GM21737 (cell line): ENCODE data around the gene FABP3.

Source experiments
- ATAC-seq: cut with Tn5 transposase; IDR thresholded peaks from one replicate; pipeline ENCODE4 v1.9.1; 2021; ENCODE audit warnings: mild to moderate bottlenecking, moderate library complexity; ENCODE audit not compliant: unreplicated experiment

Gene FABP3

DNA sequence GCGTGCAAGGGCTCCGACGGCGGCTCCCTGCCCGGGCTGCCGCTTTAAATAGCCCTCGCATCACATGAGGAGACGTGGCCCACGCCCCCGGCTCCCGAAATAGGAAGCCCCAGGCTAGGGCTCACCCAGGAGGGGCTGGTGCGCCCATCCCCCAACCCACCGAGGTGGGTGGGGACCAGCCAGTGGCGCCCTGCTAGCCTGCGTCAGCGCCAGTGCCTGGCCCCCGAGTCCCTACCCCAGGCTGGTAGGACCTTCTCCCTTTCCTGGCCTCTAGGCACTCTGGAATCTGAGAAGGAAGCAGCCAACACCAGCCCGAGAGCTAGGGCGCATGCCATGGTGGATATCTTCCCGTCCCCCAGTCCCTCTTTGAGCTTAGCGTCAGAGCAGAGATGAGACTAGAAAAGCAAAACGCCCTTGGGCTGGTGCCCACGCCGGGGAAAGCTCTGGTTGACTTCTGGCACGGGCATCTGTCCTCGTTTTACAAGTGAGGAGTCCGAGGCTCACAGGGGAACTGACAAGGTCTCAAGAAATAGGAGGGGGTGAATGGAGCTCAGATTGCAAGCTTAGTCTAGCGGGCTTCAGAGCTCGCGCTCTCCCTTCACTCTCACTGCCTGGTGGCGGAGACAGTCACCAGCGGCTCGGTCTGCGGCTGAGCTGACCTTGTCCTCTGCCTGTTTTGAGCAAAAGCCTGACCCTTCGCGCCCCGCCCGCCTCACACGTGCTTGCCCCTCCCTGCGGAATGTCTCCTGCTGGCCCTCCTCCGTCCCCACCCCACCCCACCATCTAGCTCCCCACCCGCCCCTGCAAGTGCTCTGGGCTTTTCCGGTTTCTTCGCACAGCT lies at the start of gene FABP3:
TSS of gene FABP3 (minus strand) at position 21 of the 841 bp plus-strand sequence. CDS start 62 bp downstream, outside the sequence.
- ATAC-seq, result no peak

DNA sequence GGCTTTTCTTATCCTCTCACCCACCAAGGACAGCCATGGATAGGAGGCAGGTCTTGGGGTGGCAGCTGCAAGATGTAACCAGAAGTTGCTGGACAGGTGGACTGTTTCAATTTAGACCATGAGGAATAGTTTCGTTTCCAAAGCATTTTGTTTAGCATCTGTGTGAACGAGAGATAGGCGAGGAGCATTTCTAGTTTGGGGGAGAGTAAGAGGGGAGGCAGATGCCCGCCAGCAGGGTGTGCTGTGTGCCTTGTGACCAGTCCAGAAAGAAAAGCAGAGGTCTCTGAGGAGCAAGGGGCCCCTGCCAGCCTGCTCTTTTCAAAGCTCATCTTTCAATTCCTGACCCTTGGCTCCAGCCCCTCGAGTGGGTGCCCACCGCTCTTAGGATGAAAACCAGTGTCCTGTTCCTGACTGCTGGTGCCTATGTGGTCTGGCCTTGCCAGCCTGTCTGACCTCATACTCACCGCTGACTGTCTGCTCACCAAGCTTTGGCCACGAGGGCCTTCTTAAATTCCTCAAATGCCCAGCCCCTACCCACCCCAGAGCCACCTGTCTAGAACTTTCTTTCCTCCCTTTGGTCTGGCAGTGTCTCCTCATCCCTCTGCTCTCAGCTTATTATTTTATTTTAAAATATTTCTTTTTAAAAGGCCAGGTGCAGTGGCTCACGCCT lies 48.6 kb upstream of the FABP3 start:
- no peak for ATAC-seq

GRCh38 chr1:31420716-31421115 lies 47.8 kb upstream of the FABP3 start:
- no peak for ATAC-seq

DNA sequence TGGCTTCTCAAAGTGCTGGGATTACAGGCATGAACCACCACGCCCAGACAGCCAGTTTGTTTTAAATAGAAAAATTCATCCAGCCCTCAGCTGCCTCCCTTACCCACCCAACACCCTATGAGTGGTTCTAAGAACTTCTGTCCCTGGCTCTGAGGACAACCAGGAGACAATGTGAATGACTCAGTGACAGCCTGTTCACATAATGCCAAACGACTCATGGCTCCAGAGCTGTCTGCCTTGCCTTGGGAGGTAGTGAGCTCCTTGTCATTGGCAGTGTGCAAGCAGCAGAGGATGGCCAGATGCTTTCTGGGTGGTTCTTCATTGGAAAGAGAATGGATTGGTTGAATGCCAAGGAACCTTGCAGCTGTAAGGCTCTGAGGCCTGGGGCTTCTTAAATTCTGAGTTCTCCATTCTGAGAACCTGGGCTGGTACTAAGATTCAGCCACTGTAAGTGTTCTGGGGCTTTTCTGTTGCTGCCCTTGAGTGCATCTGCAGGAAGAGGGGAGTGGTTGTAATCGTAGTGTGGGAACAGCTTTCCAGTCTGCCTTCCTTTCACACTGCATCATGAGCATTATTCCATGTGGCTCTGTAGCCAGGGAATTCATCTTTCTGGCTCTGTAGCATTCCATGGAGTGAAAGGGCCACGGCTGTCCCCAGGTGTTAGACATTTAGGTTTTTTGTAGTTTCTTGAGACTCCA lies 45.9 kb upstream of the FABP3 start:
- ATAC-seq, result no peak

DNA sequence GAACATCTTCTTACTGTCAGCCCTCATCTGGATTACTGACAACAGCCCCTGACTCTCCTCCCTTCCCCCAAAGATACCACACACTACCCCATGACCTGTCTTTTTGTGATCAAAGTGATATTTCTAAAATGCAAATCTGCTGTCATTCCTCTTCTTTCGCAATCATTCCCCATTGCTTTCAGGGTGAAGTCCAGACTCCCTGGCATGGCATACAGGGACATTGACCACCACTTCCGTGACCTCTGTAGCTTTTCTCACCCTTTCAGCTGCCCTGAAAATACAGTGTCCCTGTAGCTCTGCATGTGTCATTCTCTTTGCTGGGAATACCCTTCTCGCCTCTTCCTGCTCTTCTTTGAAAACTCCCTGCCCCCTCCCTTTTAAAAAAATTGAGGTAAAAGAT lies 44.3 kb upstream of the FABP3 start:
- no peak for ATAC-seq

DNA sequence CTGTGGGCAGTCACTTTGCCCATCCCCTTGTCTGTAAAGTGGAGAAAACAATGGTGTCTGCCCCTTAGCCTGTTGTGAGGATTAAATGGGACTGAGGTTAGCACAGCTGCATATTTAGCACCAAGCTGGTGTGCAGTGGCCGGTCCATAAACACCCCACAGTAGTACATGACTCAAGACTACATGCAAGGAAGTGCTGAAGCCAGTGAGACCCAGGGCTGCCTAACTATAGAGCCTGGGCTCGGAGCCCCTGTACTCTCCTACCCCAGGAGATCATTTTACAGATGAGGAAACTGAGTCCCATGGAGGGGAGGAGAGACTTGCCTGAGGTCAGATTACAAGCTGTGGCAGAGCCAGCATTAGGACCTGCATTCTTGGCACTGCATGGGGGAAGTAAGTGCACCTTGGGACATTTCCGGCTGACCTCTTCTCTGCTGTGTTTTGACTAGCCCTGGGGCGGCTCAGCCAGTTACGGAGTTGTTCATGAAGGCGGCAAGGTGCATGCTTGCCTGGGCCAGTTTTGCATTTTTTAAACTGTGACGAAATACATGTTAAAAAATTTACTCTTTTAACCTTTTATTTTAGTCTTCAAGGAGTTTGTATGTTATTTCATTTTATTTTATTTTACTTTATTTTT lies 43.3 kb upstream of the FABP3 start:
- ATAC-seq, result no peak

DNA sequence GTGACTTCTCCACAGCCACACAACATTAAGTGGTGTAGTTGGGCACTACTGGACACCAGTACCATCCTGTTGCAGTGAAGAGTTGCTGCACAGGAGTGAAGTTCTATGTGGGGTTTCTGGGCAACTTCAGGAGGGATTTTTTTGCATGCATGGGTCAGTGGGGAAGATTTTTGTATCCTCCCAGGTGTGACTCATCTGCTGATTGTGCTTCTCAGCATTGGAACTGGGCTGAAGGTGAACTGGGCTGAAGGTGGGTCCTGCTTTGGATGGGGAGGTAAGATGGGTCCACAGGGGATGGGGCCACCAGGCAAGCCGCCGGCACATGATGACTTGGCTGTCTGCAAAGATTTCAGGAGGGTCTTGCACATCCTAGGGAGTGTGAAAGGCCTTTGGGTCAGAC lies 42.8 kb upstream of the FABP3 start:
- ATAC-seq, result no peak

- ATAC-seq, result no peak
Observed at GRCh38 chr1:31414980-31415370, 42.1 kb upstream of the FABP3 start.

GRCh38 chr1:31413405-31414001 lies 40.6 kb upstream of the FABP3 start:
- ATAC-seq, result no peak

DNA sequence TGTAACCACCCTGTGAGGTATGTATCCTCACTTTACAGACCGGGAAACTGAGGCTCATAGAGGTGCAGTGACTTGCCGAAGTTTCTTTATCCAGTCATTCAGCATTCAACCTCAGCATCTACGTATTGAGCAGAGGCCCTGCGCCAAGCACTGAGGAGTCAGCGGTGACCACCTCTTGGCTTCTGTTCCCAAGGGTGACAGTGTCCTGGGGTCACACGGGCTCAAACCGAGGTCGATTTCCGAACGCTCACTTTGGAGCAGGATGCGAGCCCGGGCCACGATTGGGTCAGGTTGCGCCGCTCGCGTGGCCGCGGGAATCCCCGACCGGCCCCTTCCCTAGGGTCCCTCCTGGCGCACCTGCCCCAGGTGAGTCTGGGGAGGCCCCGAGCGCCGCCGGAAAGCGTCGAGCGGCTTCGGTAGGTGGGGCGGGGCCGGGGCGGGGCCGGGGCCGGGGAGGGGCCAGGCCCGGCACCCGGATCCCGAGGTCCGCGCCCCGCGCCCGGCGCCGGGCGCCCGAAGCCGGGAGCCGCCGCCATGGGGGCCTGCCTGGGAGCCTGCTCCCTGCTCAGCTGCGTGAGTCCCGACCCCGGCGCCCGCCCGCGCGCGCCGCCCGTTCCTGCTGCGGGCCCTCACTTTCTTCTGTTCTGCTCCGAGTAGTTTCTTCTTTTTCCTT lies 40.0 kb upstream of the FABP3 start, which contains the start of gene SERINC2:
TSS of gene SERINC2 (plus strand) at position 482 of the 673 bp plus-strand sequence. CDS start at position 535, 53 bp downstream.
- ATAC-seq, result no peak

GRCh38 chr1:31412205-31412604 lies 39.3 kb upstream of the FABP3 start:
- ATAC-seq, result no peak

DNA sequence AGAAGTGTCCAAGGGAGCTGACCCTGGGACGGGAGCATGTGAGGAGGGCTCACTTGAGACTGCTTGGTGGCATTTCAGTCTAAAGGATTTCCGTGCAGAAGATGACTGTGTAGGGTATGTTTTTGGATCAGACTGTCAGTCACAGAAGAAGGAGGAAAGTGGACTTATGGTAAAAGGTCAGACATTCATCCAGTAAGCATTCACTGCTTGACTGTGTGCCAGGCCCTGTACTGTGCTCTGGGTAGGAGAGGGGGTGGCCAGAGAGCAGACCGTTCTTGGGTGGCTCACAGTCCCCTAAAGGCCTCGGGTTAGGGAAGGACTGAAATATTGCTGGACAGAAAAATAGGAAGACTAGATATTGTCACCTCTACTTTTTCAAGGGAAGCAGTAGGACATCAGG lies 38.0 kb upstream of the FABP3 start:
- no peak for ATAC-seq

DNA sequence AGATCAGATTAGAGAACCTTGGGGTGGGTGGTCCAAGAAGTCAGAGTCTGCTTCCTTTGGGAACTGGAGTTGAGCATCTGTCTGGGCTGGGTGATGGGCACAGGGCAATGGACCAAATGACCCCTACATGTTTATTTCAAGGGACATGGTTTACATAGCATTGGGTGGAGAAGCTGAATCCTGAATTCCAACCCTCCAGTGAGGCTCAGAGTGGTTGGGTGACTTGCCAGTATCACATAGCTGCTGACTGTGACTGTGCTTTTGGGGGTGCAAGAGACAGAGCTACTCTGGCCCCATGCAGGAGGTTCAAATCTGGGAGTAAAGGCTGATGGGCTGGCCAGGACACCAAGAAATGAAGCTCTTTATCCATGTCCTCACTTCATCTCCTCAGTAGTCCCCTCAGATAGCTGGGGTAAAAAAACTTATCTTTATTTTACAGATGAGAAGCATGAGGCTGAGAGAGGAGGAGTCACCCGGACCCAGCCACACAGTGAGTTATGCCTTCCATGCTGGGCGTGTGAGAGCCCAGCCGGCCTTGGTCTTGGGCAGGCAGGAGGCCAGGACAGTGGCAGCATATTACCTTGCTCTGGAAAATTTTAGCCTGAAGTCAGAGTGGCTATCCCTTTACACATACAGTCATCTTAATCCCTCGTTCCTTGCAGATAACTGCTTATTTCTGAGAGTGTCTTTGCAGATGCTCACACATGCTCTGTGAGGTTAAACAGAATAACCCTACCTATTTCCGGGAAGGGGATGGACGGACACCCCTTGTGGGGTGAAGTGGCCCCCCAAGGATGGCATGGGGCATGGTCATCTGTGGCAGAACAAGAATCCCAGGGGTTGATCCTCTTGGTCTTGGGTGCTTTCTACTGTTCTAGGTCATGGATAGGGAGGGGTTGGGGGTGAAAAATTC lies 37.3 kb upstream of the FABP3 start:
- ATAC-seq, result no peak

DNA sequence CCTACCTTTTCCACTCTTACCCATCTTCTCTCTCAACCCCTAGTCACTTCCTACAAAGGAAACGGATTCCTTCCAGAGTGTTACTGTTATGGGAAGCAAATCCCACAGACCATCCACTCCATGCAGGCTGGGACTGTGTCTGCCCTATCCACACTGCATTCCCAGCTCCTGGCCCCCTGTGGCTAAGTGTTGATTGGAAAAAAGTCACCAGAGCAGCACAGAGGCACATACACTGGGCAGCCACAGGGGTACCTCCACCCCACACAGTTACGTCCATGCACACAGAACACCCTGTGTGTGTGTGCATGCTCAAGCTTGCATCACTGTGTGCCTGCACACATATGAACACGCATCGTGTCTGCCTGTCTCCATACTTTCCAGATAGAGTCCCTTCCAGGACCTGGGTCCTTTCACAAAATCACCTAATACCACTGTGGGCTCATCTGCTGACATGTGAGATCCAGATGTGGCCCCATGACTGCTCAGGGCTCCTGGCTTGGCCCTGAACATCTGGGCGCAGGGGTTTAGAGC lies 36.0 kb upstream of the FABP3 start:
- no peak for ATAC-seq

DNA sequence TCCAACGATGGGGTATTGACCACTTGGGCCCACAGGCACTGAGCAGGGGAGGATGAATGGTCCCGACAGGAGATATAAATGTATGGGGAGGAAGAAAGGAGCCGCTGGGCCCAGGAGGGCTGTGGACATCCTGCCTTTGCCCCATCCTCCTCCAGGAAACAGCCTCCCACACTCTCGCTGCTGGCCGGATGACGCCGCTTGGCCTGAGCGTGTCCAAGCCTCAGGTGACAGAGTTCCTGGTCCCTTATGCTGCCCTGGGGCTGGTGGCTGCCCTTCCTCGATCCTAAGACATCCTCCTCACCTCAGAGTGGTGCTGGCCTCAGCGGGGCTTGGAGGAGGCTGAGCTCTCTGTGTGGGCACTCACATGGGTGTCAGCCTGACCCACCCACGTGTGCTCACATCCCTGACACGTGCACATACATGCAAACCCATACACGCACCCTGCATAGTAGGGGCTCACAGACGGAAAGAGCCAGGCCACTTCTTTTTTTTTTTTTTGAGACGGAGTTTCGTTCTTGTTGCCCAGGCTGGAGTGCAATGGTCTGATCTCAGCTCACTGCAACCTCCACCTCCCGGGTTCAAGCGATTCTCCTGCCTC lies 34.3 kb upstream of the FABP3 start:
- ATAC-seq, result no peak

DNA sequence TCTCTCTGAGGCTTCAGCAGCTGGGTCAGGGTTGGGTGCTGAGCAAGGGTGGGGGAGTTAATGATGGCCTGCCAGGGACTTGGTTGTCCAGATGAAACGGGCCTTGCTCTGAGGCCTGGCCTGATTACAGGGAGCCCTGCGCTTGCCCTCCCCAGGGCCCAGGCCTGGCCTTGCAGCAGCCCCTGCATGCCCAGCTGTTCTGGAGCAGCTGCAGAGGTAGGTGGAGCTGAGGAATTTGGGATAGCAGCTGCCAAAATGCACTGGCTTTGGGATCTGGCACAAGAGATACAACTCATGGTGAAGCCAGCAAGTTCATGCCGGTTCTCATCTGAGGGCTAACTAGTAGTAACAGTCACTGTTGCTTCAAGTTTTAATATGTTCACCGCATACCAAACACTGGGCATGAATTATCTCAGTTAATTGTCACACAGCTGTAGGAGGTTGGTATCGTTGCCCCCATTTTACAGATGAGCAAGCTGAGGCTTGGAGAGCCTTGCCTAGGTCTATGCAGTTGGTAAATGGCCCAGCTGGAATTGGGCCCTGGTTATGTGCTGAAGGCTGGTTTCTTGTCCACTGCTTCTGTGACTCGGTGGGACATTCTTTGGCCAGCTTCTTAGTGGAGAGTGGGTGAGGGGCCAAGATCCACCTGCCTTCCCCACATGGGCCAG lies 32.8 kb upstream of the FABP3 start:
- no peak for ATAC-seq

DNA sequence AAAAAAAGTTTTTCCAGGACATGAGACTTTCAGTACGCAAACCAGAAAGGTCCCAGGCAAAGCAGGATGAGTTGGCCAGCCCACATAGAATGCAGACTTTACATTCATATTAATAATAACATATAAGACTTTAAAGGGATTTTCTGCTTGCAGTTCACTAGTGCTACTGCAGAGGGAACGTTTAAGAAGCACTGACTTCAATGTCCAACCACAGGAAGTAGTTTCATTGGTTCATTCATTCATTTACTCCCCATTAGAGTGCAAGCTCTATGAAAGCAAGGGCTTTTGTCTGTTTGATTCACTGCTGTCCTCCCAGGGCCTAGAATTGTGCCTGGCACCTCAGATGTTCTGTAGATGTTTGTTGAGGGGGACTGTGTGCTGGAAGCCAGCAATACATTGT lies 28.4 kb upstream of the FABP3 start:
- no peak for ATAC-seq

- ATAC-seq, result no peak
Observed at GRCh38 chr1:31400393-31400792, 27.5 kb upstream of the FABP3 start.
